Lower lobe of right lung (tissue), 2 donors: ENCODE data around the gene ACSL3. TPM values are rescaled to one million over a fixed set of nuclear protein-coding genes. Genes with fewer than 3 reads are reported as not detected.
"Not testable (repeated sequence)": the region's sequence is repeated elsewhere in the genome, so short reads cannot be mapped to it uniquely, and the experiment has no call there.

Experiments
- ATAC-seq, 2 donors: fragments of 200-7000 bp; cut with Tn5 transposase; one replicate each; pipeline ENCODE4 v1.9.1; 2020 to 2022; ENCODE audit warnings: mild to moderate bottlenecking in 2 of 2, moderate library complexity in 2 of 2
- DNase-seq: peaks from one replicate; pipeline ENCODE4 v3.0.0-alpha.2; 2020
- H3K27ac ChIP-seq: fragments of 200-600 bp; one replicate; pipeline ENCODE4 v1.8.0; 2022
- H3K27me3 ChIP-seq: fragments of 200-600 bp; one replicate; pipeline ENCODE4 v1.8.0; 2022; ENCODE audit warnings: low read depth
- H3K36me3 ChIP-seq: fragments of 200-600 bp; one replicate; pipeline ENCODE4 v1.8.0; 2022; ENCODE audit warnings: mild to moderate bottlenecking
- H3K4me1 ChIP-seq: fragments of 200-600 bp; one replicate; pipeline ENCODE4 v1.8.0; 2022
- H3K4me3 ChIP-seq: fragments of 200-600 bp; one replicate; pipeline ENCODE4 v1.8.0; 2022; ENCODE audit warnings: mild to moderate bottlenecking
- H3K9me3 ChIP-seq: fragments of 200-600 bp; one replicate; pipeline ENCODE4 v1.8.0; 2022
- intact Hi-C: fragments of 100-400 bp; cut with DNase I; formaldehyde crosslinking; loops from one replicate; pipeline ENCODE4 v1.11.0; 2022
- total RNA-seq: library from RNA; stranded (reverse); fragmentation: NEBNext Ultra II Directional; extraction: Animal tissue kit (Norgen Biotek cat#: 25700); gene quantifications from one replicate; pipeline ENCODE4 v1.2.1, GENCODE V29; 2021
- TF ChIP-seq, protein P1 (sequence below): fragments of 200-600 bp; IDR thresholded peaks from one replicate; pipeline ENCODE4 v1.8.0; 2022; ENCODE audit warnings: antibody characterized with exemption, mild to moderate bottlenecking
- donor health status: DM: no; HTN: yes; CAD: no; lungs with severe emphysema.

ACSL3 gene
- total RNA-seq, 1 donor from 2014 or later = 74.2 TPM

DNA sequence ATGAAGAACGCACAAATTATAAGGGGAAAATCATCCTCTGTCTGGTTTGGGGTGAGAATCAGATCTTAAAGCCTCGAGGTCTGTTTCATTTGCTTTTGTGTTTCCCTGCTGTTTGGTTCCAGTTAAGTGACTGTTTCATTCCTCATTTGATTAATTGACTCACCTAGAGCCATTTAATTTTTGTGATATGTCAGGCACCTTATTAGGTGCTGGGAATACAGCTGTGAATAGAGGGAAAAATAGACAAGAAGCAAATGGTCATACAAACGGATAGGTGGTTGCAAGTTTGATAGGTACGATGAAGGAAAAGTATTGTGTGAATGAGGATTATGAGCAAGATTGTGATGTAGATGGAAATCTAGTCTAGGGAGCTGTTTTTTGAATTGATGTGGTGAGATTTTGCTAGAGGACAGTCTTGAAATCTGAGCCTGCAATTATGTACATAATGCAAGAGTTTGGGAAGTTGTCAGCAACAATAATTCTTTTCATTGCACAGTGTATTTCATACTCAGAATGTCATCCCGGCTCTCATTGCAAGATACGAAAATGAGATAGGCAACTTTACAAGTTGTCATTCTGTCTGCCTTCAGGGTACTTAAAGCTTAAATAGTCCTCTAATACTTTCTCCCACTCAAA lies 2.2 kb downstream of the ACSL3 start:
- Histone ChIP-seq H3K9me3 (no peaks in the 10 kb centered on the region), H3K36me3 (no peaks in the 10 kb centered on the region), H3K4me1 (peaks cover 48% of the 10 kb centered on the region), H3K27ac (no peak overlapping the region), H3K27me3 (no peaks in the 10 kb centered on the region), H3K4me3 (peak overlapping the region; percentile 82)
- TF ChIP-seq, protein P1, sequence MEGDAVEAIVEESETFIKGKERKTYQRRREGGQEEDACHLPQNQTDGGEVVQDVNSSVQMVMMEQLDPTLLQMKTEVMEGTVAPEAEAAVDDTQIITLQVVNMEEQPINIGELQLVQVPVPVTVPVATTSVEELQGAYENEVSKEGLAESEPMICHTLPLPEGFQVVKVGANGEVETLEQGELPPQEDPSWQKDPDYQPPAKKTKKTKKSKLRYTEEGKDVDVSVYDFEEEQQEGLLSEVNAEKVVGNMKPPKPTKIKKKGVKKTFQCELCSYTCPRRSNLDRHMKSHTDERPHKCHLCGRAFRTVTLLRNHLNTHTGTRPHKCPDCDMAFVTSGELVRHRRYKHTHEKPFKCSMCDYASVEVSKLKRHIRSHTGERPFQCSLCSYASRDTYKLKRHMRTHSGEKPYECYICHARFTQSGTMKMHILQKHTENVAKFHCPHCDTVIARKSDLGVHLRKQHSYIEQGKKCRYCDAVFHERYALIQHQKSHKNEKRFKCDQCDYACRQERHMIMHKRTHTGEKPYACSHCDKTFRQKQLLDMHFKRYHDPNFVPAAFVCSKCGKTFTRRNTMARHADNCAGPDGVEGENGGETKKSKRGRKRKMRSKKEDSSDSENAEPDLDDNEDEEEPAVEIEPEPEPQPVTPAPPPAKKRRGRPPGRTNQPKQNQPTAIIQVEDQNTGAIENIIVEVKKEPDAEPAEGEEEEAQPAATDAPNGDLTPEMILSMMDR = no peak
- DNase-seq = no peak
- intact Hi-C loops = no loop called here
- ATAC-seq = no peak

DNA sequence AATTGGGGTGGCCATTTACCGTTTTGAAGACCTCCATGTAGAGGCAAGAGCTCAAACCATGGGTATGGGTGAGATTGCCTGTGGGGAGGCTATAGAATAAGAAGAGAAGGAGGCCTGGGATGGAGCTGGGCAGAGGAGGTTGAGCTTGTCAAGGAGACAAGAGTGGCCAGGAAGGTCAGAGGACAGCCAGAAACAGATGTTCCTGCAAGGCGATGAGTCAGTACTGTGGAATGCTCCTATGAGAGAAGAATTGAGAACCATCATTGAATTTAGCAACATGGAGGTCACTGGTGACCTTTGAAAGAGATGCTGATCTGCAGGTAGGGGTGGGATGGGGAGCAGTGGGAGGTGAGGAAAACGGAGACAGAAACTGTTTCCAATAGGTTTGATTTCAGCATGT lies 3.5 kb downstream of the ACSL3 start:
- no peak overlapping the region for H3K4me3 ChIP-seq
- peaks cover 57% of the 10 kb centered on the region for H3K4me1 ChIP-seq
- DNase-seq = no peak
- no peaks in the 10 kb centered on the region for H3K9me3 ChIP-seq
- H3K27me3 ChIP-seq = no peaks in the 10 kb centered on the region
- no peaks in the 10 kb centered on the region for H3K36me3 ChIP-seq
- intact Hi-C loops = no loop called here
- no peak for ATAC-seq
- H3K27ac ChIP-seq = no peak overlapping the region
- TF ChIP-seq, protein P1 = no peak

DNA sequence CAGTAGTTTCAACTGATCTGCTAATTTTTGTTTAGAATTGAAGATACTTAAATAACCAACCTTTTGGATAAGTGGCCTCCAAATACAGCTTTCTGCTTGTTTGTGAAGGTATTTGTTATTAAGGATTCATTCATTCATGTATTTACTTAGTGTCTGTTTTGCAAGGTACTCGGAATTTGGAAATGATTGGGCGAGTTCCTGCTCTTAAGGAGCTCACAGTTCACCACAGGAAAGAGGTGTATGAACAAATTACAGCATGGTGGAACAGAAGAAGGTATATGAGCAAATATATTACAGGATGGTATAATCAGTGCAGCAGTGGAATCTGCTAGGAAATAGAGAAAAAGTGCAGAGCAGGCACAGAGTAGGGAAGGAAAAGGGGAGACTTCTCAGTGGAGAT lies 4.5 kb downstream of the ACSL3 start:
- no peaks in the 10 kb centered on the region for H3K9me3 ChIP-seq
- H3K27me3 ChIP-seq = no peaks in the 10 kb centered on the region
- ATAC-seq (no peak), DNase-seq (no peak)
- H3K4me3 ChIP-seq = no peak overlapping the region
- peaks cover 58% of the 10 kb centered on the region for H3K4me1 ChIP-seq
- TF ChIP-seq, protein P1 = no peak
- H3K27ac ChIP-seq = no peak overlapping the region
- intact Hi-C loops = no loop called here
- no peaks in the 10 kb centered on the region for H3K36me3 ChIP-seq

DNA sequence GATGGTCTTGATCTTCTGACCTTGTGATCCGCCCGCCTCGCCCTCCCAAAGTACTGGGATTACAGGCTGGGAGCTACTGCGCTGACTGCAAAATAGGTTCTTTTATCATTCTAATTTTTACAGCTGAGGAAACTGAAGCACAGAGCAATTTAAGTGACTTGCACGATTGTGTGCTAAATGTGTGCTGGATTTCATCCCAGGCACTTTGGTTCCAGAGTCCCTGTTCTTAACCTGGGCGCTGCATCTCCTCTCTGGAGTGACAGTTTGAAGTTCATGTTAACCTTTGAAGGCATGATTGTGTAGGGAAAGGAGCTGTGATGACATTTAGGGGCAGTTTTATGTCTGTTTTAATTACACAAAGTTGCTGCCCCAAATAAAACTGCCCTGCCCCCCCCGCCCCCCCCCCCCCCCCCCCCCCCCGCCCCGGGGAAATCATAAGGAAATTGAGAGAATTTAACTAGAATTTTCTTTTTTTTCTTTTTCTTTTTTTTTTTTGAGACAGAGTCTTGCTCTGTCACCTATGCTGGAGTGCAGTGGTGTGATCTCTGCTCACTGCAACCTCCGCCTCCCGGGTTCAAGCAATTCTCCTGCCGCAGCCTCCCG lies 5.6 kb downstream of the ACSL3 start:
- TF ChIP-seq, protein P1 = no peak
- intact Hi-C loops = no loop called here
- no peaks in the 10 kb centered on the region for H3K9me3 ChIP-seq
- H3K4me1 ChIP-seq = peaks cover 67% of the 10 kb centered on the region
- H3K36me3 ChIP-seq = no peaks in the 10 kb centered on the region
- no peak overlapping the region for H3K27ac ChIP-seq
- ATAC-seq = no peak
- no peak for DNase-seq
- no peaks in the 10 kb centered on the region for H3K27me3 ChIP-seq
- H3K4me3 ChIP-seq = no peak overlapping the region

DNA sequence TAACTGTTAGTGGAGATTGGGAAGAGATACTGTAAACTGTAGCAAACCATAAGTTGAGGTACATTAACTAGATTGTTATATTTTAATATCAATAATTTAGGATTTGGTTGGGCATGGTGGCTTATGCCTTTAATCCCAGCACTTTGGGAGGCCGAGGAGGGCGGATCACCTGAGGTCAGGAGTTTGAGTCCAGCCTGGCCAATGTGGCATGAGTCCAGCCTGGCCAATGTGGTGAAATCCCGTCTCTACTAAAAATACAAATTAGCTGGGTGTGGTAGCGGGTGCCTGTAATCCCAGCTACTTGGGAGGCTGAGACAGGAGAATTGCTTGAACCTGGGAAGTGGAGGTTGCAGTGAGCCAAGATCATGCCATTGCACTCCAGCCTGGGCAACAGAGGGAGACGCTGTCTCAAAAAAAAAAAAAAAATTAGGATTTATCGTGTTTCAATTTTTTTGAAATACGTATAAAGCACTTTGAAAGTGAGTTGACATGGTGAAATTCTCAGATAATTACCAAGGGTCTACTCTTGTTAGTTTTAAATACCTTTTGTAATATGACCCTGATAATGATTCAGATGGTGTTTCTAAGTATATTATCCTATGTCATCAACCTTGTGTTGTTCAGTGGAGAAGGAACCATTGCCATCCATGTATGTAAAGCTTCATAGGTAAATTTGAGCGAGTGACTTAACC lies 7.9 kb downstream of the ACSL3 start:
- H3K36me3 ChIP-seq, H3K9me3 ChIP-seq, intact Hi-C loops, H3K27me3 ChIP-seq, H3K4me3 ChIP-seq, DNase-seq, H3K27ac ChIP-seq, ATAC-seq: not testable (repeated sequence)
- H3K4me1 ChIP-seq = peaks cover 48% of the 10 kb centered on the region

DNA sequence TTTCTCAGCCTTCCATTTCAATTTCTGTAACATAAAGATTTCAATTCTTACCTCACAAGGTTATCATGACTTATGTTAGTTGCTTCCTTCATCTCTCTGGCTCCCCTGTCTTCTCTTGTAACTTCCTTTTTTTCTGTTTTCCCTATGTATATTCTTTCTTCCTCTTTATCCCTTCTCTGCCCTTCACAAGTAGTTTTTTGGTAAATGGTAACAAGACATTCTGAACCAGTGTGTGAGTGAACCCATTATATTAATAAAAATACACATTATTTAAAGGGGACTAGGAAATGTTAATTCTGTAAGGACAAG lies 8.4 kb downstream of the ACSL3 start:
- no peaks in the 10 kb centered on the region for H3K27me3 ChIP-seq
- H3K36me3 ChIP-seq = no peaks in the 10 kb centered on the region
- H3K4me1 ChIP-seq = peaks cover 43% of the 10 kb centered on the region
- H3K27ac ChIP-seq = no peak overlapping the region
- H3K9me3 ChIP-seq = no peaks in the 10 kb centered on the region
- DNase-seq (no peak), ATAC-seq (no peak)
- intact Hi-C loops = no loop called here
- TF ChIP-seq, protein P1 = no peak
- H3K4me3 ChIP-seq = no peak overlapping the region
